A673 (cell line): Measurements from ENCODE around the gene FMO2.

Experiments used
- CTCF ChIP-seq: fragments of 300-800, 200-600 bp; sonication (generic); conservative IDR thresholded peaks from 2 replicates; pipeline ENCODE4 v1.5.1; 2017; ENCODE audit warnings: low read depth, mild to moderate bottlenecking, antibody characterized with exemption, low read length, moderate library complexity, mixed read lengths
- EZH2 ChIP-seq: fragments of 200-600 bp; sonication (generic); IDR thresholded peaks from 2 replicates; pipeline ENCODE4 v1.6.1; 2017; ENCODE audit warnings: borderline replicate concordance, low read depth, mild to moderate bottlenecking, mixed read lengths, antibody characterized with exemption, low read length; ENCODE audit not compliant: poor library complexity, severe bottlenecking

GRCh38 chr1:171185091-171185490, at the start of gene FMO2:
- TF ChIP-seq EZH2, result no peak
- TF ChIP-seq CTCF, result no peak
